WTC11 (cell line): ENCODE results near the gene LRRC10.
A peak's percentile ranks its signal among the peaks of the same experiment; 100 is the strongest.

Source experiments
- CTCF ChIP-seq: fragments of 200-600 bp; IDR thresholded peaks from 2 replicates; pipeline ENCODE4 v1.8.0; 2022; ENCODE audit warnings: antibody characterized with exemption
- MYBL2 ChIP-seq: sonication (generic); formaldehyde crosslinking; IDR thresholded peaks from 2 replicates; pipeline ENCODE4 v1.8.1; 2023; ENCODE audit warnings: mild to moderate bottlenecking, moderate library complexity, missing genetic modification reagents
- NR3C1 ChIP-seq: sonication (generic); formaldehyde crosslinking; conservative IDR thresholded peaks from 2 replicates; pipeline ENCODE4 v1.8.1; 2023; ENCODE audit warnings: low read depth, mild to moderate bottlenecking, missing genetic modification reagents

- TF ChIP-seq CTCF = no peak
- TF ChIP-seq NR3C1 (CRISPR knock-in tag) = no peak
- TF ChIP-seq MYBL2 (CRISPR knock-in tag) = 0 out of 2 replicates have a peak, but pooled peaks have one; percentile 68
These were observed 25.3 kb downstream of the LRRC10 start, which contains the start of gene CCT2 for GRCh38 chr12:69585189-69586062.
